Measurements from ENCODE around the gene STX7. TPM values are rescaled to one million over a fixed set of nuclear protein-coding genes. Genes with fewer than 3 reads are reported as not detected.

The STX7 gene
- total RNA-seq, 1 experiment from 2014 or later: 27.8 TPM

GRCh38 chr6:132525866-132526265 is 12.9 kb upstream of the STX7 start:
- Histone ChIP-seq H3K36me3 (ENCODE audit: control insufficient read depth in 1 of 2, insufficient read depth in 2 of 2, low read length in 2 of 2) (no peaks in the 10 kb centered on the region), H4K20me1 (ENCODE audit: insufficient read depth) (no peaks in the 10 kb centered on the region), H3K4me3 (replicated peaks in 1 of 2; ENCODE audit: low read depth in 1 of 2, low read length in 2 of 2) (no peak overlapping the region), H3K9me3 (ENCODE audit: control insufficient read depth in 1 of 2, insufficient read depth in 1 of 2, low read depth in 1 of 2, low read length in 2 of 2) (no peaks in the 10 kb centered on the region), H3K9ac (ENCODE audit: low read length) (no peak overlapping the region), H3K27ac (ENCODE audit: low read depth, low read length) (no peak overlapping the region), H3K79me2 (ENCODE audit: insufficient read depth, low read length) (no peaks in the 10 kb centered on the region), H2AFZ (ENCODE audit: low read depth, low read length, poor library complexity, severe bottlenecking) (no peak overlapping the region), H3K27me3 (ENCODE audit: insufficient read depth, low read length) (peaks cover 12% of the 10 kb centered on the region; the same call in 1 of the 2 replicates), H3K4me2 (ENCODE audit: low read length) (no peak overlapping the region), H3K9me2 (ENCODE audit: insufficient read depth) (no peaks in the 10 kb centered on the region), H3K4me1 (ENCODE audit: control insufficient read depth in 1 of 2, insufficient read depth in 2 of 2, low read length in 2 of 2) (peaks cover 20 to 27% of the 10 kb centered on the region in 2 experiments)
- ATAC-seq (no peak), DNase-seq (ENCODE audit: low read depth, low spot score) (no peak)
- ChIA-PET RAD21 (ENCODE audit: low non-redundant PET in 1 of 2, low total read pairs in 2 of 2, uncharacterized antibody in 2 of 2, unreplicated experiment in 2 of 2) (no interaction called here), CTCF (no interaction called here), POLR2A (no interaction called here)
- BruUV-seq (replicated peaks): no TSS peak
- no peak for TF ChIP-seq EZH2phosphoT487 (IDR thresholded peaks at IDR 0.05; ENCODE audit: borderline replicate concordance)
- no peak for TF ChIP-seq ZBTB33 (IDR thresholded peaks at IDR 0.05; ENCODE audit: extremely low read depth, insufficient replicate concordance, low read length)
- no peak for TF ChIP-seq EZH2 (IDR thresholded peaks at IDR 0.05)
- no peak for TF ChIP-seq CTCF (IDR thresholded peaks at IDR 0.05 in 2 of 3, conservative IDR thresholded peaks at IDR 0.05 in 1 of 3; ENCODE audit: borderline replicate concordance in 1 of 3, insufficient read depth in 1 of 3, low read depth in 2 of 3, low read length in 2 of 3)
- TF ChIP-seq CEBPB (IDR thresholded peaks at IDR 0.05; ENCODE audit: low read depth): no peak
- no peak for TF ChIP-seq SP1 (IDR thresholded peaks at IDR 0.05; ENCODE audit: low read depth)
- no peak for TF ChIP-seq POLR2AphosphoS5 (IDR thresholded peaks at IDR 0.05; ENCODE audit: low read depth, low read length)
- no peak for TF ChIP-seq FOSL1 (IDR thresholded peaks at IDR 0.05; ENCODE audit: low read depth)
- TF ChIP-seq REST (IDR thresholded peaks at IDR 0.05; ENCODE audit: low read depth): no peak
- no peak for TF ChIP-seq POLR2A (IDR thresholded peaks at IDR 0.05; ENCODE audit: borderline replicate concordance, extremely low read depth, insufficient read depth, insufficient read length)
- TF ChIP-seq YY1 (IDR thresholded peaks at IDR 0.05; ENCODE audit: extremely low read depth, insufficient replicate concordance, low read depth, low read length): no peak
- TF ChIP-seq ELF1 (IDR thresholded peaks at IDR 0.05; ENCODE audit: borderline replicate concordance, low read depth): no peak
- intact Hi-C loops (cut with micrococcal nuclease): loop anchor here (5.0 kb wide), 1 partner anchor 286 kb away; the partner anchor contains the start of gene RPS12
